PFSK-1 (cell line): ENCODE results near the gene SYCP2.

Experiments
- FOXP2 ChIP-seq: optimal IDR thresholded peaks from 2 replicates; pipeline ENCODE3; 2011; ENCODE audit warnings: borderline replicate concordance, control low read depth, inconsistent platforms; ENCODE audit not compliant: insufficient read depth; ENCODE audit errors: extremely low read length, extremely low read depth
- POLR2AphosphoS5 ChIP-seq: IDR thresholded peaks from 2 replicates; pipeline ENCODE4 v1.6.1; 2012; ENCODE audit warnings: low read depth, mild to moderate bottlenecking, control low read depth, low read length, moderate library complexity
- REST ChIP-seq, 2 experiments: IDR thresholded peaks; 2 replicates each; pipeline versions ENCODE4 v1.6.1 to v1.8.0; 2011 to 2012; ENCODE audit warnings: low read depth in 2 of 2, low read length in 2 of 2, control low read depth in 1 of 2, inconsistent platforms in 1 of 2, mild to moderate bottlenecking in 1 of 2, moderate library complexity in 1 of 2; ENCODE audit not compliant: insufficient read depth in 1 of 2
- SIN3A ChIP-seq: IDR thresholded peaks from 2 replicates; pipeline ENCODE4 v1.6.1; 2012; ENCODE audit warnings: mild to moderate bottlenecking, low read length, moderate library complexity, borderline replicate concordance; ENCODE audit not compliant: insufficient read depth
- TAF1 ChIP-seq: IDR thresholded peaks from 2 replicates; pipeline ENCODE4 v1.6.1; 2012; ENCODE audit warnings: low read length, control low read depth, borderline replicate concordance; ENCODE audit not compliant: insufficient read depth

DNA sequence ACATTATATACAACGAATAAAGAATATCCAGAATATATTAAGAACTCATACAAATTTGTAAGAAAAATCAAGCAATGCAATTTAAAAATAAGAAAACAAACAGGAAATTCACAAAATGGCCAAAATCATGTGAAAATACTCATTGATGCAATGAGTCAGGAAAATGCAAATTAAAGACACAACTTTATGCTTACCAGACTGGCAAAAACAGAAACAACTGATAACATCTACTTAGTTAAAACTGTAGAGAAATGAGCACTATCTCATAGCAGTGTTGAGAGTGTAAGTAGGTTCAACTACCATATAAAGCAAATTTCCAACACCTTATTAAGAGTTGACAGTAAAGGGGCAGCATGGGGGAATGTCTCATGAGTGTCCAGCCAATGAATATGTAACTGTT is 62.3 kb downstream of the SYCP2 start:
- no peak for TF ChIP-seq POLR2AphosphoS5
- TF ChIP-seq FOXP2, result no peak
- no peak for TF ChIP-seq TAF1
- TF ChIP-seq REST (IDR thresholded peaks at IDR 0.05; ENCODE audit: insufficient read depth in 1 of 2, low read depth in 2 of 2, low read length in 2 of 2), result no peak
- TF ChIP-seq SIN3A, result no peak
